ENCODE data around the gene BEND6.
"Not testable (repeated sequence)": the region's sequence is repeated elsewhere in the genome, so short reads cannot be mapped to it uniquely, and the experiment has no call there.

Gene BEND6

GRCh38 chr6:56984361-56984760 lies 29.5 kb downstream of the BEND6 start:
- H3K4me3 Mint-ChIP-seq: no peak overlapping the region
- H3K36me3 Mint-ChIP-seq: no peaks in the 10 kb centered on the region
- peaks cover 5% of the 10 kb centered on the region for H3K27me3 Mint-ChIP-seq
- no peaks in the 10 kb centered on the region for H3K9me3 Mint-ChIP-seq (ENCODE audit: low read depth)
- H3K27ac Mint-ChIP-seq: no peak overlapping the region
- H3K4me1 Mint-ChIP-seq (ENCODE audit: low read depth): no peaks in the 10 kb centered on the region

GRCh38 chr6:56984884-56985283 lies 30.0 kb downstream of the BEND6 start:
- Mint-ChIP-seq H3K36me3 (no peaks in the 10 kb centered on the region), H3K4me3 (no peak overlapping the region)

GRCh38 chr6:56986611-56987010 lies 31.7 kb downstream of the BEND6 start:
- Mint-ChIP-seq H3K4me1 (ENCODE audit: low read depth) (no peaks in the 10 kb centered on the region), H3K9me3 (ENCODE audit: low read depth) (no peaks in the 10 kb centered on the region), H3K27ac (no peak overlapping the region), H3K27me3 (peaks cover 5% of the 10 kb centered on the region), H3K4me3 (no peak overlapping the region), H3K36me3 (no peaks in the 10 kb centered on the region)

More at GRCh38 chr6:56984884-56985283, 30.0 kb downstream of the BEND6 start:
- Mint-ChIP-seq H3K27ac (no peak overlapping the region), H3K9me3 (ENCODE audit: low read depth) (no peaks in the 10 kb centered on the region), H3K4me1 (ENCODE audit: low read depth) (no peaks in the 10 kb centered on the region), H3K27me3 (peaks cover 5% of the 10 kb centered on the region)

- Mint-ChIP-seq H3K36me3 (no peaks in the 10 kb centered on the region), H3K27ac (no peak overlapping the region), H3K9me3 (ENCODE audit: low read depth) (no peaks in the 10 kb centered on the region), H3K4me1 (ENCODE audit: low read depth) (no peaks in the 10 kb centered on the region), H3K27me3 (peaks cover 5% of the 10 kb centered on the region), H3K4me3 (no peak overlapping the region)
Observed at GRCh38 chr6:56988145-56988544, 33.2 kb downstream of the BEND6 start.

- H3K27me3 Mint-ChIP-seq: peaks cover 5% of the 10 kb centered on the region
- no peak overlapping the region for H3K27ac Mint-ChIP-seq
- H3K9me3 Mint-ChIP-seq (ENCODE audit: low read depth): no peaks in the 10 kb centered on the region
- H3K36me3 Mint-ChIP-seq: no peaks in the 10 kb centered on the region
- H3K4me1 Mint-ChIP-seq (ENCODE audit: low read depth): no peaks in the 10 kb centered on the region
- H3K4me3 Mint-ChIP-seq: no peak overlapping the region
Observed at GRCh38 chr6:56992036-56992435, 37.1 kb downstream of the BEND6 start.

GRCh38 chr6:56992703-56993102 lies 37.8 kb downstream of the BEND6 start:
- Mint-ChIP-seq H3K9me3 (ENCODE audit: low read depth) (no peaks in the 10 kb centered on the region), H3K27ac (no peak overlapping the region), H3K27me3 (peaks cover 3% of the 10 kb centered on the region)

GRCh38 chr6:56995347-56995902 lies 40.5 kb downstream of the BEND6 start:
- Mint-ChIP-seq H3K27ac (no peak overlapping the region), H3K27me3 (peaks cover 3% of the 10 kb centered on the region), H3K4me1 (ENCODE audit: low read depth) (no peaks in the 10 kb centered on the region), H3K9me3 (ENCODE audit: low read depth) (no peaks in the 10 kb centered on the region), H3K36me3 (no peaks in the 10 kb centered on the region), H3K4me3 (no peak overlapping the region)

More at GRCh38 chr6:56992703-56993102, 37.8 kb downstream of the BEND6 start:
- H3K36me3 Mint-ChIP-seq: no peaks in the 10 kb centered on the region
- H3K4me3 Mint-ChIP-seq: no peak overlapping the region
- no peaks in the 10 kb centered on the region for H3K4me1 Mint-ChIP-seq (ENCODE audit: low read depth)

- Mint-ChIP-seq H3K9me3 (ENCODE audit: low read depth) (no peaks in the 10 kb centered on the region), H3K4me1 (ENCODE audit: low read depth) (no peaks in the 10 kb centered on the region), H3K27ac (no peak overlapping the region), H3K27me3 (peaks cover 3% of the 10 kb centered on the region), H3K4me3 (no peak overlapping the region), H3K36me3 (no peaks in the 10 kb centered on the region)
Observed at GRCh38 chr6:56996401-56996800, 41.5 kb downstream of the BEND6 start.

- no peak overlapping the region for H3K4me3 Mint-ChIP-seq
- H3K36me3 Mint-ChIP-seq: no peaks in the 10 kb centered on the region
- no peaks in the 10 kb centered on the region for H3K9me3 Mint-ChIP-seq (ENCODE audit: low read depth)
- no peaks in the 10 kb centered on the region for H3K4me1 Mint-ChIP-seq (ENCODE audit: low read depth)
- H3K27me3 Mint-ChIP-seq: peaks cover 1% of the 10 kb centered on the region
- no peak overlapping the region for H3K27ac Mint-ChIP-seq
Observed at GRCh38 chr6:56999049-56999448, 44.1 kb downstream of the BEND6 start.

- not testable (repeated sequence) for H3K4me3 Mint-ChIP-seq; H3K27ac Mint-ChIP-seq; H3K9me3 Mint-ChIP-seq (ENCODE audit: low read depth); H3K4me1 Mint-ChIP-seq (ENCODE audit: low read depth); H3K27me3 Mint-ChIP-seq; H3K36me3 Mint-ChIP-seq
Observed at GRCh38 chr6:56999748-57000147, 44.8 kb downstream of the BEND6 start.

- Mint-ChIP-seq H3K27ac (no peak overlapping the region), H3K27me3 (peaks cover 1% of the 10 kb centered on the region)
Observed at GRCh38 chr6:57002197-57002596, 47.3 kb downstream of the BEND6 start.

GRCh38 chr6:57004292-57004691 lies 49.4 kb downstream of the BEND6 start:
- Mint-ChIP-seq H3K36me3 (no peaks in the 10 kb centered on the region), H3K27me3 (no peaks in the 10 kb centered on the region), H3K9me3 (ENCODE audit: low read depth) (no peaks in the 10 kb centered on the region), H3K4me3 (no peak overlapping the region), H3K27ac (no peak overlapping the region), H3K4me1 (ENCODE audit: low read depth) (no peaks in the 10 kb centered on the region)

More at GRCh38 chr6:57002197-57002596, 47.3 kb downstream of the BEND6 start:
- Mint-ChIP-seq H3K4me3 (no peak overlapping the region), H3K9me3 (ENCODE audit: low read depth) (no peaks in the 10 kb centered on the region), H3K36me3 (no peaks in the 10 kb centered on the region), H3K4me1 (ENCODE audit: low read depth) (no peaks in the 10 kb centered on the region)

GRCh38 chr6:57006101-57006500 lies 51.2 kb downstream of the BEND6 start:
- no peak overlapping the region for H3K27ac Mint-ChIP-seq
- no peak overlapping the region for H3K4me3 Mint-ChIP-seq
- no peaks in the 10 kb centered on the region for H3K36me3 Mint-ChIP-seq
- H3K9me3 Mint-ChIP-seq (ENCODE audit: low read depth): no peaks in the 10 kb centered on the region
- no peaks in the 10 kb centered on the region for H3K27me3 Mint-ChIP-seq
- H3K4me1 Mint-ChIP-seq (ENCODE audit: low read depth): no peaks in the 10 kb centered on the region

GRCh38 chr6:57008069-57008468 lies 53.2 kb downstream of the BEND6 start:
- not testable (repeated sequence) for H3K27ac Mint-ChIP-seq; H3K9me3 Mint-ChIP-seq (ENCODE audit: low read depth); H3K36me3 Mint-ChIP-seq; H3K27me3 Mint-ChIP-seq; H3K4me3 Mint-ChIP-seq; H3K4me1 Mint-ChIP-seq (ENCODE audit: low read depth)

- H3K27me3 Mint-ChIP-seq: no peaks in the 10 kb centered on the region
- H3K27ac Mint-ChIP-seq: no peak overlapping the region
- no peaks in the 10 kb centered on the region for H3K4me1 Mint-ChIP-seq (ENCODE audit: low read depth)
- H3K9me3 Mint-ChIP-seq (ENCODE audit: low read depth): no peaks in the 10 kb centered on the region
- H3K4me3 Mint-ChIP-seq: no peak overlapping the region
- H3K36me3 Mint-ChIP-seq: no peaks in the 10 kb centered on the region
Observed at GRCh38 chr6:57013521-57013926, 58.6 kb downstream of the BEND6 start.

- H3K4me3 Mint-ChIP-seq: no peak overlapping the region
- no peaks in the 10 kb centered on the region for H3K27me3 Mint-ChIP-seq
- H3K27ac Mint-ChIP-seq: no peak overlapping the region
- H3K9me3 Mint-ChIP-seq (ENCODE audit: low read depth): no peaks in the 10 kb centered on the region
- H3K4me1 Mint-ChIP-seq (ENCODE audit: low read depth): no peaks in the 10 kb centered on the region
- no peaks in the 10 kb centered on the region for H3K36me3 Mint-ChIP-seq
Observed at GRCh38 chr6:57017069-57017468, 62.2 kb downstream of the BEND6 start.
